Skeletal muscle tissue (tissue), 4 donors: ENCODE measurements around the gene CISD2. TPM values are rescaled to one million over a fixed set of nuclear protein-coding genes. Genes with fewer than 3 reads are reported as not detected.
A peak's percentile ranks its signal among the peaks of the same experiment; 100 is the strongest.
"Not testable (repeated sequence)": the region's sequence is repeated elsewhere in the genome, so short reads cannot be mapped to it uniquely, and the experiment has no call there.

Experiments
- H3K27ac ChIP-seq: one replicate; pipeline ENCODE4 v1.7.0; 2013; ENCODE audit warnings: mild to moderate bottlenecking, low read depth, low read length, inconsistent platforms
- H3K27me3 ChIP-seq, 3 donors: one replicate each; pipeline ENCODE4 v1.7.0; 2013; ENCODE audit warnings: low read length in 3 of 3; ENCODE audit not compliant: control insufficient read depth in 3 of 3, insufficient read depth in 3 of 3
- H3K36me3 ChIP-seq, 3 donors: one replicate each; pipeline ENCODE4 v1.7.0; 2013; ENCODE audit warnings: low read length in 3 of 3; ENCODE audit not compliant: control insufficient read depth in 3 of 3, insufficient read depth in 3 of 3
- H3K4me1 ChIP-seq, 3 donors: one replicate each; pipeline ENCODE4 v1.7.0; 2013; ENCODE audit warnings: low read length in 3 of 3, mild to moderate bottlenecking in 3 of 3; ENCODE audit not compliant: control insufficient read depth in 3 of 3, insufficient read depth in 3 of 3
- H3K4me3 ChIP-seq, 3 donors: one replicate each; pipeline ENCODE4 v1.7.0; 2013; ENCODE audit warnings: low read length in 3 of 3
- H3K9ac ChIP-seq, 3 donors: one replicate each; pipeline ENCODE4 v1.7.0; 2013; ENCODE audit warnings: low read length in 3 of 3, mild to moderate bottlenecking in 3 of 3, moderate library complexity in 2 of 3, low read depth in 1 of 3
- H3K9me3 ChIP-seq, 3 donors: one replicate each; pipeline ENCODE4 v1.7.0; 2013; ENCODE audit warnings: low read length in 3 of 3; ENCODE audit not compliant: control insufficient read depth in 3 of 3
- total RNA-seq: library from RNA; depleted of rRNA; stranded (reverse); fragments of >200 nt; gene quantifications from one replicate; pipeline ENCODE4 v1.2.3, GENCODE V29; 2014
- donor health status: Osteomylitis.

CISD2 gene
- total RNA-seq, 1 donor from 2014 or later: 21.9 TPM

GRCh38 chr4:102868153-102868780 lies 525 bp upstream of the CISD2 start:
- Histone ChIP-seq H3K27ac (peak overlapping the region; percentile 93), H3K4me1 (peaks cover 2 to 7% (median 4%) of the 10 kb centered on the region in 3 donors), H3K4me3 (peak overlapping the region; percentile 85 to 98 (median 97)), H3K36me3 (peaks cover 0 to 3% (median 0%) of the 10 kb centered on the region in 3 donors), H3K9ac (peak overlapping the region; percentile 89 to 96 (median 89)), H3K27me3 (no peaks in the 10 kb centered on the region), H3K9me3 (no peaks in the 10 kb centered on the region)

- H3K4me1 ChIP-seq: peaks cover 2 to 7% (median 4%) of the 10 kb centered on the region in 3 donors
- H3K9me3 ChIP-seq: no peaks in the 10 kb centered on the region
- peak overlapping the region; percentile 93 for H3K27ac ChIP-seq
- H3K36me3 ChIP-seq: peaks cover 0 to 3% (median 0%) of the 10 kb centered on the region in 3 donors
- H3K27me3 ChIP-seq: no peaks in the 10 kb centered on the region
- H3K4me3 ChIP-seq: peak overlapping the region; percentile 97 to 98 (median 97)
- H3K9ac ChIP-seq: peak overlapping the region; percentile 89 to 96 (median 91)
Measured at GRCh38 chr4:102869569-102870197, 891 bp downstream of the CISD2 start.

DNA sequence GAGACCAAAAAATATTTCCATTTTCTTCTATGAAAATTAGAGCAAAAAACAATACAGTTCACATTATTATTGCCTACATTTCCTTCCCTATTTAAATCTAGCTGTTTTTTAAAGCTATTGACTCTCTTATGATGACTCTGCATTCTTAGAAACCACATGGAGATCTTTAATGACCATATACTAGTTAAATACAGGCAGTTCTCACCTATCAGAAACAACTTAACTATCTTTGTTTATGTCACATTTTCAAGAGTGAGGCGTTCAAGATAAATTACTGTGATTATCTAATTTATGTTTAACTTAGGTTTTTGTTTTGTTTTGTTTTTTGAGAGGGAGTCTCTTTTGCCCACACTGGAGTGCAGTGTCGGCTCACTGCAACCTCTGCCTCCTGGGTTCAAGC lies 3.0 kb downstream of the CISD2 start:
- Histone ChIP-seq H3K4me1 (peaks cover 2 to 7% (median 4%) of the 10 kb centered on the region in 3 donors), H3K27me3 (no peaks in the 10 kb centered on the region), H3K27ac (no peak overlapping the region), H3K9me3 (no peaks in the 10 kb centered on the region), H3K4me3 (no peak overlapping the region), H3K36me3 (peaks cover 0 to 3% (median 0%) of the 10 kb centered on the region in 3 donors), H3K9ac (no peak overlapping the region)

- H3K4me1 ChIP-seq, H3K9ac ChIP-seq, H3K36me3 ChIP-seq, H3K9me3 ChIP-seq, H3K27ac ChIP-seq, H3K27me3 ChIP-seq, H3K4me3 ChIP-seq: not testable (repeated sequence)
Measured at GRCh38 chr4:102877477-102878106, 8.8 kb downstream of the CISD2 start.

DNA sequence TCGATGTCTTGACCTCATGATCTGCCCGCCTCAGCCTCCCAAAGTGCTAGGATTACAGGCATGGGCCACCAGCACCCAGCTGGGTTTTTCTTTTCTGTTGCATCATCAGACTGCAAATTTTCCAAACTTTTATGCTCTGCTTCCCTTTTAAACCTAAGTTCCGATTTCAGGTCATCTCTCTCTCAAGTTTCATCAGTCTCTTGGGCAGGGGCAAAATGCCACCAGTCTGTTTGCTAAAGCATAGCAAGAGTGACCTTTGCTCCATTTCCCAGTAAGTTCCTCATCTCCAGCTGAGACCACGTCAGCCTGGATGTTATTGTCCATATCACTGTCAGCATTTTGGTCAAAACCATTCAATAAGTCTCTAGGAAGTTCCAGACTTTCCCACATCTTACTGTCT lies 9.6 kb downstream of the CISD2 start:
- H3K27ac ChIP-seq, H3K36me3 ChIP-seq, H3K9me3 ChIP-seq, H3K27me3 ChIP-seq, H3K4me3 ChIP-seq, H3K9ac ChIP-seq, H3K4me1 ChIP-seq: not testable (repeated sequence)

GRCh38 chr4:102878901-102879300 lies 10.1 kb downstream of the CISD2 start:
- Histone ChIP-seq H3K4me1 (no peaks in the 10 kb centered on the region), H3K27me3 (no peaks in the 10 kb centered on the region), H3K9me3 (no peaks in the 10 kb centered on the region), H3K4me3 (no peak overlapping the region), H3K36me3 (no peaks in the 10 kb centered on the region), H3K27ac (no peak overlapping the region), H3K9ac (no peak overlapping the region)

- Histone ChIP-seq H3K4me3 (no peak overlapping the region), H3K4me1 (no peaks in the 10 kb centered on the region), H3K36me3 (no peaks in the 10 kb centered on the region), H3K27ac (no peak overlapping the region), H3K27me3 (no peaks in the 10 kb centered on the region), H3K9me3 (no peaks in the 10 kb centered on the region), H3K9ac (no peak overlapping the region)
Measured at GRCh38 chr4:102881343-102881742, 12.6 kb downstream of the CISD2 start.

GRCh38 chr4:102883278-102883677 lies 14.5 kb downstream of the CISD2 start:
- H3K4me1 ChIP-seq: no peaks in the 10 kb centered on the region
- no peak overlapping the region for H3K9ac ChIP-seq
- H3K27ac ChIP-seq: no peak overlapping the region
- H3K27me3 ChIP-seq: no peaks in the 10 kb centered on the region
- no peaks in the 10 kb centered on the region for H3K36me3 ChIP-seq
- H3K9me3 ChIP-seq: no peaks in the 10 kb centered on the region
- H3K4me3 ChIP-seq: no peak overlapping the region

- H3K4me3 ChIP-seq, H3K4me1 ChIP-seq, H3K36me3 ChIP-seq, H3K9me3 ChIP-seq, H3K9ac ChIP-seq, H3K27me3 ChIP-seq, H3K27ac ChIP-seq: not testable (repeated sequence)
Measured at GRCh38 chr4:102888570-102888969, 19.8 kb downstream of the CISD2 start.

- not testable (repeated sequence) for H3K9ac ChIP-seq, H3K27ac ChIP-seq, H3K4me3 ChIP-seq, H3K4me1 ChIP-seq, H3K9me3 ChIP-seq, H3K36me3 ChIP-seq, H3K27me3 ChIP-seq
Measured at GRCh38 chr4:102889866-102890265, 21.1 kb downstream of the CISD2 start.
